ENCODE measurements around the gene IL17RE.

IL17RE gene

GRCh38 chr3:9955611-9956352, 53.1 kb downstream of the IL17RE start:
- DNase-seq (ENCODE audit: low read depth): no peak

DNA sequence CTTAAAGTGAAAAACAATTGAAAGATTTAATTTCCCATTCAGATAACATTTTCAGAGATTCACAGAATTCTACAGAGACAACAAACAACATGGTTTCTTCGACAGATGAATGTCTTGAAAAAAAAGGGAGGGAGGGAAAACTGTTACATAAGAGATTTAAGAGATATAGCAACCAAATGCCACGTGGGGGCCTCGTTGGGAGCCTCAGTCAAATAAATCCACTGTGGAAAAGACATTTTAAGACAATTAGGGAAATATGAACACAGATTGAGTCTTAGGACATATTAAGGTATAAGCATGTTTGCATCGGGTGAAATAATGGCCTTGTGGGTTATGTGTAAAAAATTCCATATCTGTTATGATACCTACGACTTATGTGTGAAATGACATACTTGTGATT, 54.6 kb downstream of the IL17RE start:
- DNase-seq (ENCODE audit: low read depth): no peak

- DNase-seq (ENCODE audit: low read depth): no peak
Measured at GRCh38 chr3:9965200-9965875, 62.7 kb downstream of the IL17RE start.

All from HS-27A (cell line).